Stomach smooth muscle (tissue), 2 donors: ENCODE results near the gene FBXW4.

ENCODE experiments used
- H3K27ac ChIP-seq: one replicate; pipeline ENCODE4 v1.7.0; 2013; ENCODE audit warnings: mild to moderate bottlenecking, low read length, inconsistent platforms
- H3K27me3 ChIP-seq, 2 donors: one replicate each; pipeline ENCODE4 v1.7.0; 2013; ENCODE audit warnings: low read length in 2 of 2; ENCODE audit not compliant: insufficient read depth in 2 of 2, control insufficient read depth in 1 of 2
- H3K36me3 ChIP-seq, 2 donors: one replicate each; pipeline ENCODE4 v1.7.0; 2013; ENCODE audit warnings: low read length in 2 of 2; ENCODE audit not compliant: control insufficient read depth in 2 of 2, insufficient read depth in 2 of 2
- H3K4me1 ChIP-seq: one replicate; pipeline ENCODE4 v1.7.0; 2013; ENCODE audit warnings: low read length; ENCODE audit not compliant: control insufficient read depth, insufficient read depth
- H3K4me3 ChIP-seq, 2 donors: one replicate each; pipeline ENCODE4 v1.7.0; 2013; ENCODE audit warnings: low read length in 2 of 2
- H3K9ac ChIP-seq, 2 donors: one replicate each; pipeline ENCODE4 v1.7.0; 2013; ENCODE audit warnings: low read length in 2 of 2, mild to moderate bottlenecking in 1 of 2
- H3K9me3 ChIP-seq, 2 donors: one replicate each; pipeline ENCODE4 v1.7.0; 2013; ENCODE audit warnings: low read length in 2 of 2; ENCODE audit not compliant: control insufficient read depth in 2 of 2
- donor health status: healthy.
- donor health status: Pancreatic carcinoma.

Gene FBXW4

DNA sequence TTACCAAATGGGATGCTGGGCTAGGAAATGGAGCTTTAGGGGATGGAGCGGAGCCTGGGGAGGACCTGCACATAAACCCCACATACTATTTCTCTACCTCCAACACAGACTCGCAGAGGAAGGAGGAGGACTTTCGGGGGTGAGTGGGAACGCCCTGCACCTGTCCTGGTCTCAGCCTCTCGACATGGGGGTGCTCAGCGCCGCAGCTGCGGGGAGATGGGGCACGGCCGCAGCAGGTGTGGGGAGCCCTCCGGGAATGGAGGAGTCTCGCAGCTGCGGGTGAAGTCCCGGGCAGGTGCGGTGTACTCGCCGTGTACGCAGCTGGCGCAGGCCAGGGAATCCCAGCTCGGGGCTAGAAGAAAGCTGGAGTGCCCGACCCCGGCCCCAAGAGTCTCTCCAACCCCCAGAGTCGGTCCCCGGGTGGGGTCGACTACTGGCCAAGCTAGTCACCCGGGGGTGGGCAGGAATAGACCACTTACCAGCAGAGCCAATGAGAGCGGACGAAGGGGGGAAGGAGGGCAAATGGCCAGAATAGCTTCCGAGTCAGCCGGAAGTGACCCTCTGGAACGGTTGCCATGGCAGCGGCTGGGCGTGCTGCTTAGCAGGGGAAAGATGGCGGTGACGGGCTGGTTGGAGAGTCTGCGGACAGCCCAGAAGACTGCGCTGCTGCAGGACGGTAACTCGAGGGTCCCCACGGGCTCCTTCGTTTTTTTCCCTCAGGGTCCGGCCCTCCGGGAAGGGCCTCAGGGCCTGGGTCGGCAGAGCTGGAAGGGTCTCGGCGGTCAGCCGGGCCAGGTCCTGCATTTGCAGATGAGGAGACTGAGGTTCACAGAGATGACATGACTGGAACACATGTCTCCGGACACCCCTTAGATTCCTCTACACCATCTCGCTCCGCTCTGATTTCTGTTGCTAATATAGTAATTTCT, 107.0 kb downstream of the FBXW4 start, which contains the start of the genes DPCD and POLL:
DPCD (plus strand) TSS at position 597 of the 929 bp plus-strand sequence; CDS start at position 613, 16 bp downstream.
POLL (minus strand) TSS at position 533 of the 929 bp plus-strand sequence. CDS start 897 bp downstream, outside the sequence.
- Histone ChIP-seq H3K36me3 (peaks cover 12 to 19% of the 10 kb centered on the region in 2 donors), H3K4me3 (peak within 1 kb of the TSS; percentile 98 to 99), H3K27ac (peak within 1 kb of the TSS; percentile 31), H3K9ac (peak within 1 kb of the TSS; percentile 90 to 97), H3K9me3 (no peaks in the 10 kb centered on the region), H3K27me3 (no peaks in the 10 kb centered on the region), H3K4me1 (peaks cover 17% of the 10 kb centered on the region)

- peaks cover 17% of the 10 kb centered on the region for H3K4me1 ChIP-seq
- no peaks in the 10 kb centered on the region for H3K9me3 ChIP-seq
- no peak overlapping the region for H3K9ac ChIP-seq
- H3K27ac ChIP-seq = no peak overlapping the region
- no peak overlapping the region for H3K4me3 ChIP-seq
- H3K27me3 ChIP-seq = no peaks in the 10 kb centered on the region
- H3K36me3 ChIP-seq = peaks cover 24 to 27% of the 10 kb centered on the region in 2 donors
Observed at GRCh38 chr10:101585841-101586240, 109.1 kb downstream of the FBXW4 start.

GRCh38 chr10:101580486-101581399, 114.2 kb downstream of the FBXW4 start:
- Histone ChIP-seq H3K36me3 (peaks cover 43 to 44% of the 10 kb centered on the region in 2 donors), H3K4me1 (no peaks in the 10 kb centered on the region), H3K4me3 (no peak overlapping the region), H3K27me3 (no peaks in the 10 kb centered on the region), H3K27ac (no peak overlapping the region), H3K9me3 (no peaks in the 10 kb centered on the region), H3K9ac (no peak overlapping the region)

DNA sequence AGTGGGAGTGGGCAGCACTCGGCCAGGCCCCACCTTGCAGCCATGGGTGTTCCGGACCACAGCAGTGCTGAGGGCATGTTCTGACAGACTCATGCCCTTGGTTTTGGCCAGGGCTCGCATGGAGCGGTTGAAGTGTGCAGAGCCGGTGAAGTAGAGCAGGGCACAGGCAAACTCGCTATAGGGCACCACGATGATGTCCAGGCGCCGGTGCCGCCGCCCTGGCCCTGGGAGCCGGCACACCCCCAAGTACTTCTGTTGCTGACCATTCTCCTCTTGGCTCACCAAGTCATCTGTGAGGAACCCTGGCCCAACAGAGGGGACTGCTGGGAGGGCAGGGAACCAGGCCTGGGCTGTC, 115.5 kb downstream of the FBXW4 start:
- Histone ChIP-seq H3K4me3 (no peak overlapping the region), H3K27ac (no peak overlapping the region), H3K9ac (no peak overlapping the region), H3K4me1 (no peaks in the 10 kb centered on the region), H3K27me3 (no peaks in the 10 kb centered on the region), H3K9me3 (no peaks in the 10 kb centered on the region), H3K36me3 (peaks cover 37 to 42% of the 10 kb centered on the region in 2 donors)

- Histone ChIP-seq H3K4me1 (no peaks in the 10 kb centered on the region), H3K9ac (no peak overlapping the region), H3K27me3 (no peaks in the 10 kb centered on the region), H3K27ac (no peak overlapping the region), H3K9me3 (no peaks in the 10 kb centered on the region), H3K36me3 (peaks cover 35 to 40% of the 10 kb centered on the region in 2 donors), H3K4me3 (no peak overlapping the region)
Observed at GRCh38 chr10:101578803-101579515, 116.0 kb downstream of the FBXW4 start.

DNA sequence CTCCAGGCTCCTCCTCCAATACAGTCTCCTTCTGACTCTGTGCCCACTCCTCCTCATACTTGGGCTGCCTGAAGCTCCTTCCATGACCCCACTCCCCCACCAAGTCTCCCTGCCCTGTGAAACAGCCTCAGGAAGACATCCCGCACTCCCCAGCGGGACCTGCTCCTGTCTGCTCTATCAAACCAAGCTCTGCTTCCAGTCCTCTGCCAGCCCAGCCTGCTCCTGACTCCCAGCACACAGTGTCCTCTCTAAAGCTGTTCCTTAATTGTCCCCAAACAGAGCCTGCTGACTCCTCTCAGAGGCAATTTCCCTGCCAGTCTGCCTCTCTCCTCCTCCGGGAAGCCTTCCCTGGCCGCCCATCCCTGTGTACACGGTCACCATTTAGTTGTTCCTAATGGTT, 116.8 kb downstream of the FBXW4 start:
- H3K27ac ChIP-seq = no peak overlapping the region
- H3K4me1 ChIP-seq = no peaks in the 10 kb centered on the region
- peaks cover 0 to under 1% of the 10 kb centered on the region in 2 donors for H3K9me3 ChIP-seq
- H3K9ac ChIP-seq = no peak overlapping the region
- no peaks in the 10 kb centered on the region for H3K27me3 ChIP-seq
- H3K4me3 ChIP-seq = no peak overlapping the region
- H3K36me3 ChIP-seq = peaks cover 30 to 33% of the 10 kb centered on the region in 2 donors

- Histone ChIP-seq H3K4me3 (no peak overlapping the region), H3K36me3 (peaks cover 23 to 26% of the 10 kb centered on the region in 2 donors)
Observed at GRCh38 chr10:101577121-101577871, 117.7 kb downstream of the FBXW4 start.

GRCh38 chr10:101576211-101576863, 118.6 kb downstream of the FBXW4 start:
- H3K36me3 ChIP-seq = peaks cover 23% of the 10 kb centered on the region in 2 donors
- no peak overlapping the region for H3K27ac ChIP-seq

More at GRCh38 chr10:101577121-101577871, 117.7 kb downstream of the FBXW4 start:
- Histone ChIP-seq H3K27me3 (no peaks in the 10 kb centered on the region), H3K9ac (no peak overlapping the region), H3K4me1 (no peaks in the 10 kb centered on the region), H3K9me3 (peaks cover 5 to 8% of the 10 kb centered on the region in 2 donors), H3K27ac (no peak overlapping the region)

GRCh38 chr10:101575580-101576210, 119.3 kb downstream of the FBXW4 start:
- Histone ChIP-seq H3K9ac (no peak overlapping the region), H3K4me1 (peaks cover 5% of the 10 kb centered on the region), H3K27ac (no peak overlapping the region), H3K4me3 (no peak overlapping the region), H3K27me3 (peaks cover 0 to 2% of the 10 kb centered on the region in 2 donors), H3K36me3 (peaks cover 18 to 20% of the 10 kb centered on the region in 2 donors), H3K9me3 (peaks cover 5 to 10% of the 10 kb centered on the region in 2 donors)

More at GRCh38 chr10:101576211-101576863, 118.6 kb downstream of the FBXW4 start:
- Histone ChIP-seq H3K4me3 (no peak overlapping the region), H3K4me1 (no peaks in the 10 kb centered on the region), H3K27me3 (no peaks in the 10 kb centered on the region), H3K9me3 (peaks cover 5 to 10% of the 10 kb centered on the region in 2 donors), H3K9ac (no peak overlapping the region)
